GM18517 (cell line): ENCODE measurements around the gene PSTPIP1.

Source experiments
- ATAC-seq: cut with Tn5 transposase; IDR thresholded peaks from one replicate; pipeline ENCODE4 v1.9.1; 2021; ENCODE audit warnings: mild to moderate bottlenecking, moderate library complexity; ENCODE audit not compliant: unreplicated experiment

The PSTPIP1 gene

GRCh38 chr15:77017761-77018720, 23.1 kb downstream of the PSTPIP1 start:
- no peak for ATAC-seq

- no peak for ATAC-seq
These were observed 24.0 kb downstream of the PSTPIP1 start for GRCh38 chr15:77018796-77019505.

- ATAC-seq, result no peak
These were observed 24.8 kb downstream of the PSTPIP1 start for GRCh38 chr15:77019521-77020331.

- no peak for ATAC-seq
These were observed 25.6 kb downstream of the PSTPIP1 start for GRCh38 chr15:77020348-77021087.

- ATAC-seq, result no peak
These were observed 26.2 kb downstream of the PSTPIP1 start for GRCh38 chr15:77021088-77021481.

- ATAC-seq, result no peak
These were observed 27.0 kb downstream of the PSTPIP1 start for GRCh38 chr15:77021803-77022381.

- no peak for ATAC-seq
These were observed 28.0 kb downstream of the PSTPIP1 start for GRCh38 chr15:77022646-77023575.

- ATAC-seq, result no peak
These were observed 28.8 kb downstream of the PSTPIP1 start for GRCh38 chr15:77023576-77024272.

- ATAC-seq, result no peak
These were observed 29.6 kb downstream of the PSTPIP1 start for GRCh38 chr15:77024273-77025082.

- no peak for ATAC-seq
These were observed 30.4 kb downstream of the PSTPIP1 start for GRCh38 chr15:77025083-77025901.

- no peak for ATAC-seq
These were observed 31.1 kb downstream of the PSTPIP1 start for GRCh38 chr15:77025941-77026411.

GRCh38 chr15:77026501-77027110, 31.7 kb downstream of the PSTPIP1 start:
- ATAC-seq, result no peak

- no peak for ATAC-seq
These were observed 32.3 kb downstream of the PSTPIP1 start for GRCh38 chr15:77027111-77027696.

GRCh38 chr15:77027697-77028450, 32.9 kb downstream of the PSTPIP1 start:
- no peak for ATAC-seq
